ENCODE results near the gene PLB1.

Gene PLB1

GRCh38 chr2:28495551-28496250 lies at the start of gene PLB1:
TSS of gene PLB1 (plus strand) at chr2:28496060. CDS start at chr2:28496115, 55 bp downstream.
- DNase-seq (ENCODE audit: low spot score): no peak

GRCh38 chr2:28446531-28446930 lies 49.3 kb upstream of the PLB1 start:
- no peak for DNase-seq (ENCODE audit: low spot score)

DNA sequence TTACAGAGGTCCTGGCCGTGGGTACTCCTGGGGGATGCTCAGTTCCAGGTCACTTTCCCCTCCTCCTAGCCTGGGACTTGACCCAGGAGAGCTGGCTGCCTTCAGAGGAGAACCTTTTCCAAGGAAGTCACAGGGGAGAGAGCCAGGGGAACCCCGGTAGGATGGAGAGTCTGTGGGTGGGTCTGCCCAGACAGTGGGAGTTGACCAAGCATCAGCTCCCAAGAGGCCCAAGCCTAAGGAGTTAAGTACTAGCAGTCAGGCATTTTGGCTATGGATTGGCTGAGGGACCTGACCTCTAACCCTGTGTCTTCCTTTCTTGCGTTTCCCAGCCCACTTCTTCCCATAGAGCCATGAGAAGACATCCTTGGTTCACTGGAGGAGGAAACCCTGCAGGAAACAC lies 48.8 kb upstream of the PLB1 start:
- DNase-seq (ENCODE audit: low spot score): no peak

DNA sequence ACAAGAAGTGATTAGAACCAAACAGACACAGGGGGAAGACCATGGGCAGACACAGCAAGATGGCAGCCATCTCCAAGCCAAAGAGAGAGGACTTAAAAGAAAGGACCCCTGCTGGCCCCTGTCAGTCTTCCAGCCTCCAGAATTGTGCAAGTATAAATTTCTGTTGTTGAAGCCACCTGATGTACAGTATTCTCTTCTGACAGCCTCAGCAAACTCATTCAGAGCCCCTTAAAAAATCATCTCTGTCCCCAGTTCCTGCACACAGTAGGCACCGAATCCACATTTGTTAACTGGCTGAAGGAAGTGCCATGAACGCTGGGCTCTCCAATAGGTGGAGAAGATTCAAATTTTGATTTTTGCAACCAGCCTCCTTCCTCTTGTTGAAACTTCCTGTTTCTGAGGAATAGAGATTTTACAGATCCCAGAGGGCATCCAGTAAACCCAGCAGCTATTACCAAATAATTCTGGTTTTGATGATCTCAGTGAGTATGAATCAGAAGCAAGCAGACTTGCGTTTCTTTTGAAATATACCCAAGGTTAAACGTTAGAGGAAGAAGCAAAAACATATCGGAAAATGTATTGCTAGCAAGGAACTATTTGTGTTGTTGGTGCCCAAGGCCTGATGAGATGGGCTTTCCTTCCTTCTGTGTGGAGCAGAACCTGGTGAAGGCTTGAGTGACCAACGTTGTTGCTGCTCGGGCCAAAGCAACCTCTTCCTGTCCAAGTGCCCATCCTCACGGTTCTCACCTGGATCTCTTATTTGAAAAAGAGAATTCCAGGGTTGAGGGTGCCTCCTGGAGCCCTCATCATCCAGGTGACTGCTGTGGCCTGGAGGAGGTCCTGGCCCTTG lies 47.7 kb upstream of the PLB1 start:
- DNase-seq (ENCODE audit: low spot score): no peak

- DNase-seq (ENCODE audit: low spot score): no peak
These were observed 47.1 kb upstream of the PLB1 start for GRCh38 chr2:28448793-28449100.

- no peak for DNase-seq (ENCODE audit: low spot score)
These were observed 46.8 kb upstream of the PLB1 start for GRCh38 chr2:28449126-28449487.

GRCh38 chr2:28449488-28450395 lies 46.1 kb upstream of the PLB1 start:
- peak; percentile 42 for DNase-seq (ENCODE audit: low spot score)

GRCh38 chr2:28450901-28451565 lies 44.8 kb upstream of the PLB1 start:
- DNase-seq (ENCODE audit: low spot score): no peak

DNA sequence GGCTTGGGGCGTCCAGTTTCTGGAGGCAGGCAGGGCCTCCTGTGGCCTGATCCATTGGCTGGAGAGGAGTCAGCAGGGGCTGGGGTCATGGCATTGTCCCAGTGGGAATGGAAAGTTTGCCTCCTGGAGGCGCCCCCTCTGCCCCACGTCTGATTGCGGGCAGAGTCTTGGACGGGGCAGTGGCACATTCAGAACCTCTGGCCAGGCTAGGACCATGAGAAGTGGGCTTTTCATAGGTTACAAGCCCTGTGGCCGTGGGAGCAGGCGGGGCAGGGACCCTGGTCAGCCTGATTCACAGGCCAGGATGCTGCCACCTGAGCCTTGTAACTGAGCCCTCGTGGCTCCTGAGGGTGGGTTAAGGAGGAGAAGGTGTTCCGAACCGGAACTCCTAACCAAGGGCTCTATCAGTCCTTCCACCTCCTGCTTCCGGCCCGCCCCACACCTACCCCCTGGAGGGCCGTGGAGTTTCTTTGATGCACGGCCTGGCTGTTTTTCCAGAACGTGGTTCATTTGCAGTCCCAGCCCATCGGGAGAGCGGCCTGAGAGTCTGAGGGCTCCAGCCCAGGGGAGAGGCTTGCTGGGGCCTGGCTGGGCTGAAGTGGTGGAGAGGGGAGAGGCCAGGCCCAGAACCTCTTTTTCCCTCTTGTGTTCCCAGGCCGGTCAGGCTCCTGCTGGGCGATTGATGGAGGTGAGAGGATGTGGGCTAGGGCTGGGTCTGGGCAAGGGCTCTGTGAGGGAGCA lies 43.9 kb upstream of the PLB1 start:
- no peak for DNase-seq (ENCODE audit: low spot score)

DNA sequence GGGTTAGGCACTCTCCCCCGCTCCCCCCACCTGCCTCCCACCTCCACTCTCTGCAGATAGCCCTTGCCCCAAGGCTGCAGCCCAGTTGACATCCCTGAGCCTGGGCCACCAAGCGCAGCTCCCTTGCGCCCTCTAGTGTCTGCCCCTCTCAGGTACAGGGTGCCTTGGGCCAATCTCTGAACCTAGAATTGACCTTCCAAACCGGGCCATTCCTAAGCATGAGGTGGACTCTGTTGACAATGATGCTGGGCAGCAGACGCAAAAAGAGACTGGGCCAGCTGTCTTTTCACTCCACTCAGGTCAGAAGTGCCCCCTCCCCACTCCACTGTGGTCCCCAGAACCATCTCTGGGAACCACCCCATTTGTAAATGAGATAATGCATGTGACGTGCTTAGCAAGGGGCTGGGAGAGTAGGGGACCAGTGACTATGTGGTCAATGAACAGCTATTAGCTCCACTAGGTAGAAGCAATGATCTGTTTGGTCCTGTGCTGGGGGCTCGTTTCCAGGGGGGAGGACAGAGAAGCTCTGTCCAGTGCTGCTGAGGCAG lies 43.3 kb upstream of the PLB1 start:
- peak; percentile 46 for DNase-seq (ENCODE audit: low spot score)

GRCh38 chr2:28453396-28453795 lies 42.5 kb upstream of the PLB1 start:
- no peak for DNase-seq (ENCODE audit: low spot score)

GRCh38 chr2:28454016-28454930 lies 41.6 kb upstream of the PLB1 start:
- no peak for DNase-seq (ENCODE audit: low spot score)

DNA sequence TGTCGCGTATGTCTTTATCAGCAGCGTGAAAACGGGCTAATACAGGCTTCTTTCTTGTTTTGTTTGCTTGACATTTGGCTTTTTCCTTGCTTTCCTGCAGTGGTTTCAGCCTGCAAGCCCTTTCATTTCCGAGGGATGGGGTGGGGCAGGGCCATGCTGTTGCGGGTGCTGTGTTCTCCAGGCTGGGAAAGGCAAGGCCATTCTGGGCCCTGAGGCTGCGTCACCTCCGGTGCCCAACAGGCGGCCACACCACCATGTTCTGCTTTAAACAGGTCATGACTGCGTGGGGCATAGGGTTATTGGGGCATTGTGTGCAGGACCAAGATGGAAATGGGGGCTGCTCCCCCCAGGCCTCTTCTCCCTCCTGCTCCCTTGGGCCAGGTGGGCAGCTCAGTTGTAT lies 38.6 kb upstream of the PLB1 start:
- DNase-seq (ENCODE audit: low spot score): no peak

- DNase-seq (ENCODE audit: low spot score): no peak
These were observed 34.8 kb upstream of the PLB1 start for GRCh38 chr2:28461056-28461455.

DNA sequence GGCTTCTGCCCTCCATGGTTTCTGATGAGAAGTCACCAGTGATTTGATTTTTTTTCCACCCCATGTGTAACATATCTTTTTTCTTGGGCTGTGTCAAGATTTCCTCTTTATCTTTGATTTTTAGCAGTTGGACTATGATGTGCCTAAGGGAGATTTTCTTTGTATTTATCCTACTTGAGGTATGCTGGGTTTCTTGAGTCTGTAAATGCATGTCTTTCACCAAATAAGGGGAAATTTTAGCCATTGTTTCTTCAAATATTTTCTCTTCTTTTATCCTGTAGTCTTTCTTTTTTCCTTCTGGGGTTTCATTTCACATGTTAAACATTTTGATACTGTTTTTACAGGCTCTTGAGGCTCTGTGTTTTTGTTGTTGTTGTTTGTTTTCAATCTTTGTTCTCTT lies 33.7 kb upstream of the PLB1 start:
- DNase-seq (ENCODE audit: low spot score): no peak

- no peak for DNase-seq (ENCODE audit: low spot score)
These were observed 32.5 kb upstream of the PLB1 start for GRCh38 chr2:28463211-28463816.

GRCh38 chr2:28463893-28464292 lies 32.0 kb upstream of the PLB1 start:
- DNase-seq (ENCODE audit: low spot score): no peak

- no peak for DNase-seq (ENCODE audit: low spot score)
These were observed 30.5 kb upstream of the PLB1 start for GRCh38 chr2:28465148-28465885.

DNA sequence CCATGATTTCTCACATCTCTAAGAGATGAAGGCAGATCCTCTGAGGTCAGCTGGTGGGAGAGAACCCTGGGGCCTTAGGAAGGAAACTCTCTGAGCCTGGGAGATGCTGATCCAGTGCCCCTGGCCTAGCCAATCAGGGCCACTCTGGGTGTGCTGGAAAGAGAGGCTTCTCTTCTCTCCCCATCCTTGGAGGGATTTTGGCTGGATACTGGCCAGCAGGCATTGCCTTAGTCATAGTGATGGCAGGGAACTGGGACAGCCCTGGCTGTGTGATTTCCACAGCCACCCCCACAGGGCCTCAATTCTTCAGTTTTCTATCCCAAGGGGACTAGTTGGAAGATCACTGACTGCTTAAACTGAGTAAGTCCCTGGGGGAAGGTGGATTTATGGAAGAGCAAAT lies 26.6 kb upstream of the PLB1 start:
- no peak for DNase-seq (ENCODE audit: low spot score)

Data from LoVo (cell line).